HepG2 (cell line): ENCODE data around the gene HDGFL2. TPM values are rescaled to one million over a fixed set of nuclear protein-coding genes. Genes with fewer than 3 reads are reported as not detected.

Experiments used
- CC2D1A ChIP-seq: sonication (generic); formaldehyde crosslinking; IDR thresholded peaks from 2 replicates; pipeline ENCODE4 v1.8.1; 2023; ENCODE audit warnings: mild to moderate bottlenecking, missing genetic modification reagents
- CREB3 ChIP-seq: sonication (generic); formaldehyde crosslinking; IDR thresholded peaks from 2 replicates; pipeline ENCODE4 v1.5.0; 2020; ENCODE audit warnings: missing genetic modification reagents
- DMTF1 ChIP-seq: sonication (generic); formaldehyde crosslinking; IDR thresholded peaks from 2 replicates; pipeline ENCODE4 v1.4.0; 2020; ENCODE audit warnings: mild to moderate bottlenecking, missing genetic modification reagents
- HDAC2 ChIP-seq: sonication (generic); formaldehyde crosslinking; IDR thresholded peaks from 2 replicates; pipeline ENCODE4 v1.4.0; 2020; ENCODE audit warnings: missing genetic modification reagents
- HIVEP1 ChIP-seq: sonication (generic); formaldehyde crosslinking; IDR thresholded peaks from 2 replicates; pipeline ENCODE4 v1.4.0; 2020; ENCODE audit warnings: mild to moderate bottlenecking, missing genetic modification reagents
- HNRNPK ChIP-seq: fragments of 200-400 bp; formaldehyde crosslinking; IDR thresholded peaks from 2 replicates; pipeline ENCODE4 v1.6.1; 2018; ENCODE audit warnings: low read length, low read depth, moderate library complexity, mild to moderate bottlenecking; ENCODE audit not compliant: poor library complexity, severe bottlenecking
- HOXA5 ChIP-seq: sonication (generic); formaldehyde crosslinking; IDR thresholded peaks from 2 replicates; pipeline ENCODE4 v1.4.0; 2020; ENCODE audit warnings: missing genetic modification reagents
- MAZ ChIP-seq, 2 experiments: sonication (generic) in 1 of 2; formaldehyde crosslinking in 1 of 2; IDR thresholded peaks; 2 replicates each; pipeline versions ENCODE4 v1.5.0 to v1.6.1; 2012 to 2020; ENCODE audit warnings: low read depth in 2 of 2, mild to moderate bottlenecking in 2 of 2, borderline replicate concordance in 1 of 2, improper control_type of control experiment in 1 of 2, low read length in 1 of 2, missing genetic modification reagents in 1 of 2, moderate library complexity in 1 of 2
- PPARG ChIP-seq: conservative IDR thresholded peaks from 2 replicates; pipeline ENCODE4 v1.6.1; 2016; ENCODE audit warnings: missing biosample characterization, missing genetic modification reagents
- REXO4 ChIP-seq: sonication (generic); formaldehyde crosslinking; IDR thresholded peaks from 2 replicates; pipeline ENCODE4 v1.8.0; 2022; ENCODE audit warnings: missing genetic modification reagents, mild to moderate bottlenecking, borderline replicate concordance
- RNF219 ChIP-seq: sonication (generic); formaldehyde crosslinking; IDR thresholded peaks from 2 replicates; pipeline ENCODE4 v1.5.0; 2020; ENCODE audit warnings: mild to moderate bottlenecking, missing genetic modification reagents
- SNAPC2 ChIP-seq: sonication (generic); formaldehyde crosslinking; IDR thresholded peaks from 2 replicates; pipeline ENCODE4 v1.8.1; 2022; ENCODE audit warnings: mild to moderate bottlenecking, missing genetic modification reagents
- TRIM24 ChIP-seq: sonication (generic); formaldehyde crosslinking; IDR thresholded peaks from 2 replicates; pipeline ENCODE4 v1.8.0; 2022; ENCODE audit warnings: mild to moderate bottlenecking, missing genetic modification reagents
- ZFP37 ChIP-seq: sonication (generic); formaldehyde crosslinking; IDR thresholded peaks from 2 replicates; pipeline ENCODE4 v1.4.0; 2020; ENCODE audit warnings: missing genetic modification reagents, borderline replicate concordance
- ZFP82 ChIP-seq: sonication (generic); formaldehyde crosslinking; IDR thresholded peaks from 2 replicates; pipeline ENCODE4 v1.5.1; 2020; ENCODE audit warnings: mild to moderate bottlenecking, missing genetic modification reagents, borderline replicate concordance
- ZNF160 ChIP-seq: sonication (generic); formaldehyde crosslinking; IDR thresholded peaks from 2 replicates; pipeline ENCODE4 v1.8.0; 2022; ENCODE audit warnings: mild to moderate bottlenecking, inconsistent platforms, missing genetic modification reagents
- ZNF260 ChIP-seq: sonication (generic); formaldehyde crosslinking; IDR thresholded peaks from 2 replicates; pipeline ENCODE4 v1.4.0; 2020; ENCODE audit warnings: missing genetic modification reagents, low read depth, mild to moderate bottlenecking, borderline replicate concordance
- ZNF292 ChIP-seq: sonication (generic); formaldehyde crosslinking; IDR thresholded peaks from 2 replicates; pipeline ENCODE4 v1.8.1; 2022; ENCODE audit warnings: mild to moderate bottlenecking, low read depth, missing genetic modification reagents, borderline replicate concordance
- ZNF335 ChIP-seq: sonication (generic); formaldehyde crosslinking; IDR thresholded peaks from 2 replicates; pipeline ENCODE4 v1.4.0; 2020; ENCODE audit warnings: missing genetic modification reagents
- ZNF530 ChIP-seq: sonication (generic); formaldehyde crosslinking; IDR thresholded peaks from 2 replicates; pipeline ENCODE4 v1.5.0; 2020; ENCODE audit warnings: low read depth, mild to moderate bottlenecking, missing genetic modification reagents
- ZNF562 ChIP-seq: sonication (generic); formaldehyde crosslinking; IDR thresholded peaks from 2 replicates; pipeline ENCODE4 v1.8.0; 2022; ENCODE audit warnings: missing genetic modification reagents, borderline replicate concordance
- ZNF746 ChIP-seq: sonication (generic); formaldehyde crosslinking; IDR thresholded peaks from 2 replicates; pipeline ENCODE4 v1.8.0; 2022; ENCODE audit warnings: mild to moderate bottlenecking, missing genetic modification reagents
- ZNF850 ChIP-seq: sonication (generic); formaldehyde crosslinking; conservative IDR thresholded peaks from 2 replicates; pipeline ENCODE4 v1.9.0; 2021; ENCODE audit warnings: mild to moderate bottlenecking, missing genetic modification reagents
- polyA plus RNA-seq, 8 experiments: library from polyadenylated mRNA; depleted of rRNA in 3 of 8; stranded (reverse) in 7 of 8; unstranded in 1 of 8; fragments of >200 nt; fragmentation: Illumina TruSeq in 4 of 8; extraction: Trizol in 4 of 8; gene quantifications; 2 replicates each; pipeline versions ENCODE4 v1.2.1 to v1.2.3, GENCODE V29; 2011 to 2016; ENCODE audit warnings: low read depth in 4 of 8, missing spikeins in 1 of 8, mixed read lengths in 1 of 8; ENCODE audit not compliant: insufficient read depth in 1 of 8
- total RNA-seq, 5 experiments: library from RNA; depleted of rRNA; stranded (reverse); fragments of >200 nt; fragmentation: Illumina TruSeq; extraction: Trizol; gene quantifications; 2 replicates each; pipeline ENCODE4 v1.2.3, GENCODE V29; 2016; ENCODE audit warnings: low read depth in 1 of 5
- TF ChIP-seq, protein P1 (sequence below): IDR thresholded peaks from 2 replicates; pipeline ENCODE4 v1.6.1; 2016; ENCODE audit warnings: mild to moderate bottlenecking, missing biosample characterization, missing genetic modification reagents

Gene HDGFL2
- total and polyA plus RNA-seq, 2 of the 13 experiments (the other 11 are each of a cell fraction or from before 2014, with no cell fraction given) = 20.0 to 51.1 TPM

DNA sequence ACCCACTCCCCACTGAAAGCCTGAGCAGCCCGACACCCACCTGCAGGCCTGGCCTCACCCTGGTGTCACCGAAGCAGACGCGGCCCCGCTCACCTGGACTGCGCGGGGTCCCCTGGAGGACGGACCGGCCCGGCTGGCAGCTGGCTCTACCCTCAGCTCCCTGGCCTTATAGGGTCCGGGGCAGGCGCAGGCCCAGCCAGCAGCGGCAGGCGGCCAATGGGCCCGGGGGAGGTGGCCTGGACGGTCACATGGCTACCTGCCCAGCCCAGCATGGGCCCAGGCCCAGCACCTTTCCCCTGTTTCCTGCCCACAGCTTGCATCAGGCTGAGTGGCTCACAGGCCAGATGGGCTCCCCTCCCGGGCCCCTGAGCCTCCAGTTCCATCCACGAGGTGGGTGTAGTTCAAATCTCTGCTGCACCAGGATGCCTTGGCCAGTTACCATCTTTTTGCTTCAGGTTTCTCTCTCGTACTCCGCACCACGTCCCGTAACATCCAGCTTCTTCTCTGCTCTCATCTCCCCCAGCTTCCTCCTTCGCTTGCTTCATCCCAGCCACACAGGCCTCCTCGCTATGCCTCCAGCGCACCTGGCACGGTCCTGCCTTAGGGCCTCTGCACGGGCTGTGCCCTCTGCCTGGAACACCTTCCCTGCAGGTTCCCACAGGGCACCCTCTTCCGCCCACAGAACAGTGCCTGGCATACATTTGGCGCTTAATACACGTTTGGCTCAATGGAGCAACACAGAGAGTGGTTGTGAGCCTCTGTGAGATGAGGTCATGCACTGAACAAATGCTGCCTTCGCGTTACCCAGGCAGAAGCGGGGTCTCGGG, 46.5 kb downstream of the HDGFL2 start, which contains the start of gene PLIN4 (continued):
- TF ChIP-seq RNF219 (CRISPR knock-in tag) = no peak
- TF ChIP-seq ZNF562 (CRISPR knock-in tag) = no peak
- TF ChIP-seq ZNF530 (CRISPR knock-in tag) = no peak
- TF ChIP-seq HDAC2 = no peak
- TF ChIP-seq CREB3 (CRISPR knock-in tag) = no peak
- no peak for TF ChIP-seq ZFP82
- 0 out of 2 replicates have a peak, but pooled peaks have one; percentile 31 for TF ChIP-seq SNAPC2 (CRISPR knock-in tag)
- TF ChIP-seq PPARG (CRISPR knock-in tag) = peak; percentile 87
- TF ChIP-seq ZFP37 (CRISPR knock-in tag) = no peak
- no peak for TF ChIP-seq REXO4 (CRISPR knock-in tag)
- TF ChIP-seq HOXA5 (CRISPR knock-in tag) = no peak
- no peak for TF ChIP-seq ZNF850 (CRISPR knock-in tag)
- no peak for TF ChIP-seq MAZ (IDR thresholded peaks at IDR 0.05; ENCODE audit: borderline replicate concordance, low read depth, low read length)
- peak; percentile 41; the same call in 1 of the 2 replicates for TF ChIP-seq MAZ (CRISPR knock-in tag; IDR thresholded peaks at IDR 0.05; ENCODE audit: low read depth)
- peak; percentile 47; the same call in 1 of the 2 replicates for TF ChIP-seq ZNF292 (CRISPR knock-in tag)
- no peak for TF ChIP-seq CC2D1A
- no peak for TF ChIP-seq DMTF1
- TF ChIP-seq ZNF260 = no peak
- TF ChIP-seq ZNF746 = no peak
- TF ChIP-seq HNRNPK = no peak
- TF ChIP-seq HIVEP1 (CRISPR knock-in tag) = no peak
- TF ChIP-seq, protein P1, sequence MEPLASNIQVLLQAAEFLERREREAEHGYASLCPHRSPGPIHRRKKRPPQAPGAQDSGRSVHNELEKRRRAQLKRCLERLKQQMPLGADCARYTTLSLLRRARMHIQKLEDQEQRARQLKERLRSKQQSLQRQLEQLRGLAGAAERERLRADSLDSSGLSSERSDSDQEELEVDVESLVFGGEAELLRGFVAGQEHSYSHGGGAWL (CRISPR knock-in tag) = peak; percentile 80
- TF ChIP-seq ZNF335 (CRISPR knock-in tag) = no peak
- no peak for TF ChIP-seq ZNF160 (CRISPR knock-in tag)
- TF ChIP-seq TRIM24 (CRISPR knock-in tag) = no peak
